Left lobe of liver (tissue), 2 donors: Measurements from ENCODE around the gene MGRN1. TPM values are rescaled to one million over a fixed set of nuclear protein-coding genes. Genes with fewer than 3 reads are reported as not detected.
A peak's percentile ranks its signal among the peaks of the same experiment; 100 is the strongest.

Experiments
- ATAC-seq: fragments of 200-7000 bp; cut with Tn5 transposase; one replicate; pipeline ENCODE4 v1.9.1; 2020; ENCODE audit warnings: mild to moderate bottlenecking, moderate library complexity
- DNase-seq: peaks from one replicate; pipeline ENCODE4 v3.0.0-alpha.2; 2020; ENCODE audit warnings: low spot score
- total RNA-seq: library from RNA; stranded (reverse); gene quantifications from one replicate; pipeline ENCODE4 v1.2.1, GENCODE V29; 2021
- donor health status: DM: no; HTN: no; CAD: no; lungs with moderate emphysema.
- donor health status: DM: no; HTN: yes; CAD: no.

The MGRN1 gene
- total RNA-seq, 1 donor from 2014 or later: 59.5 TPM

DNA sequence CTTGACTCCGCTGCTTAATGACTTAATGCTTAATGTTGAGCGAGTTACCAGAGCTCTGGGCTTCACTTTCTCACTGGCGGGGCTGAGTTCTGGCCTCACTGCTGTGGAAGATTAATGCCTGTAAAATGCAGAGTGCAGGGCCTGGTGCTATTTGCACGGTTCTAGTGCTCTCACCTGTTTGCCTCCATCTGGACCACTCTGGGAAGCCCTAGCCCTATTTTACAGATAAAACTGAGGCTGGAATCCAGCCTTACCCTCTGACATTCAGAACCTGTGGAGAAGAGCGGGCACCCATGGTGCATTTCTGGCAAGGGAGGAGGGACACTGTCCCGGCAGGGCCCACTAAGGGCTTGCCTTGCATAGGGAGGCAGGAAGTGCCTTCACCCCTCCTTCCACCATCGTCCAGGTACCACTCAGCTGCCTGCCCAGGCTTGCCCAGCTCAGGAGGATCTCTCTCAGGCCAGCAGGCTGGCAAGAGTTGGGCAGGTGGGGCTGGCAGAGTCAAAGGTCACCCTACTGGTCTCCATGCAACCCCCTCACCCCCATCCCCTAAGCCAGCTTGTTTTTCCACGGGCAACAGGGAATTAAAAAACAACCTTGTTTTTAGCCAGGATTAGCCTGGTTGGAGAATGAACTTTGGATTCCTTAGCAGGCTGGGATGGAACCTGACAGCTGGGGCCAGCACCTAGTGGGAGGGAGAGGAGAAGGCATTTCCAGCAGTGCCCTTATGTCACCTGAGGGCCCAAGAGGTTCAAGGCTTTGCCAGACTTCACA lies 5.8 kb upstream of the MGRN1 start:
- ATAC-seq (peak; percentile 32), DNase-seq (peak; percentile 62)

DNA sequence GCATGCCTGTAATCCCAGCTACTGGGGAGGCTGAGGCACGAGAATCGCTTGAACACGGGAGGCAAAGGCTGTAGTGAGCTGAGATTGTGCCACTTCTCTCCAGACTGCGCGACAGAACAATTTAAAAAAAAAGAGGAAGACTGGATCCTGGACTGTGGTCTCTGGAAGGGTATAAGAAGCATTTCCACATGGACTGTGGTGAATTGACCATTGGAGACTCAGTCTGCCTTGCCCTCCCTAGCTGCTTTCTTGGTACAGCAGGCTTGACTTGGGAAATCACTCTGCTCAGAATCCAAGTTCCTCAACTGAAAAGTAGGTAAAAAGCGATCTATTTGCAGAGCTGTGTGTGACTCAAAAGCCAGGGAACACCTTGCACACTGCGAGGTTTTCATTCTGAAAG lies 1.0 kb upstream of the MGRN1 start:
- ATAC-seq: no peak

DNA sequence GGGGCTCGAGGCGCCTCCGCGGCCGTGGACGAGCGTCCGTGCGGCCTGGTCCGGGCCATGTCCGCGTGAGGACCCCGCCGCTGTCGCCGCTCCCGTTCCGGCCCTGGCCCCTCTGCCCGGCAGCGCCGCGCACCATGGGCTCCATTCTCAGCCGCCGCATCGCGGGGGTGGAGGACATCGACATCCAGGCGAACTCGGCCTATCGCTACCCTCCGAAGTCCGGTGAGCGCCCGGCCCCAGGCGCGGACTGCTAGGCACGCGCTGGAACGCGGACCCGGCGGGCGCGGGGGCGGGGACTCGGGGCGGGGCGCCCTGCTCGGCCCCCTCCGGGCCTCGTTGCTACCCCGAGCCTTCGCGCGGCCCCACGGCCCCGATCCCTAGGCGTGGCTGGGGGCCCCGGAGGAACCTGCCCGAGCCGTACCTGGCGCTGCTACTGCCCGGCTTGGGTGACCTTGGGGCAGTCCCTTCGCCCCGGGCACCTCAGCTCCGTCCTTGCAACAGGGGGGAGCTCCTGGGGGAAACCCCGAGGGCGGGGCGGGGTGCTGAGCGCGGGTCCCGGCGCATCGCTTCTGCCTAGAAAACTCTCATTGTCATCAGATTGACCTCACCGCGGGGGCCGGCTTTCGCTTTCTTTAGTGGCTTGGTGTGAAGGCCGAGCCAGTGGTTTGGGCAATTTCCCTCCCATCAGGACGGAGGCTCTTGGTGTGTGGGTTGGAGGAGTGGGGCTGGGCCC lies 367 bp downstream of the MGRN1 start:
- peak; percentile 66 for DNase-seq

More for the DNA sequence above, 1.0 kb upstream of the MGRN1 start:
- DNase-seq: no peak

DNA sequence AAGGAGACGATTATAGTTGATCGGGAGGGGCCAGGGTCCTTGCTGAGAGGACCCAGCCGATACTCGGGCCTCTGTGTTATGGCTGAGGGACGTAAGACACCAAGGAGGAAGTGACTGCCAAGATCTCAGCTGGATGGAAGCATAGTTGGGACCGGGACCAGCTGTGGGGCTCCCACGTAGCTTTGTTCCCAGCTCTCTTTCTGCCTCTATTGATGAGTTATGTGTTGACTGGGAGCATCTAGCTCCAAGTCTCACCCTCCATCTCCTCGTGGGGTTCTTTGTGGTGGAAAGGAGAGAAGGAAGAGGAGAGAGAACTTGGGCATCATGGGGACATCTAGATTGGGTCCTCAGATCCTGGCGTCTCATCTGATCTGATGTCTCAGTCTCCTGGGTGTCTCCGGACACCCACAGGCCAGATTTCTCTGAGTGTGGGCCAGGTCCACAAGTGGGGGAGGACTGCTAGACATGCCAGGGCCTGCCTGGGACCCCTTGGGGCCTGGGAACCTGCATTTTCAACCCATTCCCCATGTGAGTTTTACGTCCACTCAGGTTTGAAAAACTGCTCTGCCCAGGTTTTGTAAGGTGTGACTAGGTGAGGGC lies 1.0 kb downstream of the MGRN1 start:
- DNase-seq: no peak

More for the DNA sequence above, 367 bp downstream of the MGRN1 start:
- peak; percentile 23 for ATAC-seq

DNA sequence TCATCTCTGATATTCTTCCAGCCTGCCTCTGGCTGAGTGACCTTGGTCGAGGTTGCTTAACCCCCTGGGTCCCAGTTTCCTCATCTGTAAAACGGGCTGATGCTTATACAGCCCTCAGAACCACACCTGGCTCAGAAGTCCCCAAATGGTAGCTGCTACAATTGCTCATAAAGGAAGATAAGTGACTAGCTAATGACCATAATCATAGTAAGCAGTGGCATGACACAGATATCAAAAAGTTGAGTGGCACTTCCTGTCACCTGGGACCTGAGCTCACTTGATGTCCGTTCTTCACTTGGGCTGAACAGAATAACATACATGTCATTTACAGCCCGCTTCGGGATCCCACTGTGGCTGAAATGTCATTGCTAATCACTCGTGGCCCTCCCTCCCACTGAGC lies 1.8 kb downstream of the MGRN1 start:
- no peak for DNase-seq
- no peak for ATAC-seq

More for the DNA sequence above, 1.0 kb downstream of the MGRN1 start:
- ATAC-seq: no peak

DNA sequence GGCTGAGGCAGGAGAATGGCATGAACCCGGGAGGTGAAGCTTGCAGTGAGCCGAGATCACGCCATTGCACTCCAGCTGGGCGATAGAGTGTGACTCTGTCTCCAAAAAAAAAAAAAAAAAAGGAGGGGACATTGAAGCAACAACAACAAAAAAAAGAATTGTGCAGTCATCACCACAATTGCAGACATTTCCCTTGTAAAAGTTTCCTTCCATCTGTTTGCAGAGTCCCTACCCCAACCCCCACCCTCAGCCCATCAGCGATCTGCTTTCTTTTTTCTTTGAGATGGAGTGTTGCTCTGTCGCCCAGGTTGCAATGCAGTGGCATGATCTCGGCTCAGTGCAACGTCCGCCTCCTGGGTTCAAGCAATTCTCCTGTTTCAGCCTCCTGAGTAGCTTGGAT lies 3.7 kb downstream of the MGRN1 start:
- DNase-seq (no peak), ATAC-seq (no peak)

DNA sequence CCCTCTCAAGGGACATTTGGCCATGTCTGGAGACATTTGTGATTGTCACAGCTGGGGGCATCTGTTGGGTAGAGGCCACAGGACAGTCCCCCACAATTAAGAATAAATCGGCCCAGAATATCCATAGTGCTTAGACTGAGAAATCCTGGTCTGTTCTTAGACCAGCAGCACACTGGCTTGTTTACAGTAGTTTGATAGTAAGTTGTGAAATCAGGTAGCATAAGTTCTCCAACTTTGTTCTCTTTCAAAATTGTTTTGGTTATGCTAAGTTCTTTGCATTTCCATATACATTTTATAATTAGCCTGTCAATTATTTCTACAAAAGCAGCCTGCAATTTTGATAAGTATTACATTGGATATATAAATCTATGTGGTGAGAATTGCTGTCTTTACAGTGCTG lies 6.8 kb downstream of the MGRN1 start:
- no peak for DNase-seq
- ATAC-seq: peak; percentile 77

DNA sequence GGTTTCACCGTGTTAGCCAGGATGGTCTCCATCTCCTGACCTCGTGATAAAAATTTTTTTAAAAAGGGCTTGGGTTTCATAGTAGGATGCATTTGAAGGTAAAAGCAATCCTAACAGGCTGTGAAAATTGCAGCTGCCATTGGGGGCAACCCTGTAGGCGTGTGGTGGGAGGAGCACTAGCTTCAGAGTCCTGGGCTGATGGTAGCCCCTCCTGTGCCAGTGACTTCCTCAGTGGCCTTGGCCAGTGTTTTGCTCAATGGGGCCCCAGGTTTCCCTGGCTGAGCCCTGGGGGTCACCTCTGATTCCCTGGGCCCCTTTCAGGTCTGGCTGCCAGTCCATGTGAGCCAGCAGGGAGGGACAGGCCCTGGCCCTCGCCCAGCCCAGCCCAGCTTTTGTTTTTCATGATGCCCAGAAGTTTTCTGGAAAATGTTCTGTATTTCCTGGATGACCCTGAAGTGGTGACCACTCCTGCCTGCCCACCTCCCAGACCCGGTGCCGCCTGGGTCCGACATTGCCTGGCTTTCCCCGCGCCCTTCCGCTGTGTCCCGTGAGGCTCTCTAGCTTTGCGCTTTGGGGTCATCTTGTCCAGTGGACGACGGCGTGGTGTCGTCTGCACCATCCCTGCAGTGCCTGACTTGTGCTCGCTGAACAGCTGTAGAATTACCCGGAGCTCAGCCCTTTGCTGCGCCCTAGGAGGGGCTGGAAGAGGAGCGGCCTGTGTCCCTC lies 9.4 kb downstream of the MGRN1 start:
- ATAC-seq: no peak
- DNase-seq: no peak

DNA sequence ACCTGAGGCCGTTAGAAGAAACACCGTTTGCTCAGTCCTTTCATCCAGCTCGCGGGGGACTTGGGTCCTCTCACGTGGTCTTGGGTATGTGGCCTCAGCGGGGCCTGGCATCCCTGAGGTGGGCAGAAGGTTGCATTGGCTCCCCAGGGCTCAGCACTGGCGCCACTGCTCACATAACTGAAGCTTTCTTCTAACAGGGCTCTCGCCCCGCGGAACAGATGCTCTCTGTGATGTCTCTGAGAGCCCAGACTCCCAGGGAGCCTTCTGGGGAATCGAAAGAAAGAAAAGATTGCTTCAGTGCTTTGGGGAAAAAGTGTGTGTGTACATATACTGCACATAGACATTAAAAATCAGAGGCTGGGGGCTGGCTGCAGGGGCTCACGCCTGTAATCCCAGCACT lies 10.1 kb downstream of the MGRN1 start:
- no peak for ATAC-seq
- no peak for DNase-seq

DNA sequence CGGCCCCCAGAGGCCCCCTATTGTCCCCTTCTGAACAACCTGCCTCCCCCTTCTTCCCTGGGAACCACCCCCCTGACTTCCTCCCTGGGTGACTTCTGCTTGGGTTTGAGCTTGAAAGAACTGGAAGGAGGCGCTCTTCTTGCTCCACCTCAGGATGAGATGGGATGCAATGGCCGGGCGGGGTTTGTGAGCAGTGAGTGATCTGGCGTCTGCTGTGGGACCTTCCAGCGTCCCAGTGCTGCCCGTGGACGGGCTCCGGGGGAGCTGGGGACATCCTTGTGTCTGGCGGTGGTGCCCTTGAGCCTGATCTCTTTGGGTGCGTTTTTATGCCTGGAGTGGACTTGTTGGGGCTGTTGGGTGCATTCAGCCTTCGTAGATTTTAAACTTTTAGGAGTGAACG lies 11.6 kb downstream of the MGRN1 start:
- no peak for DNase-seq
- no peak for ATAC-seq

DNA sequence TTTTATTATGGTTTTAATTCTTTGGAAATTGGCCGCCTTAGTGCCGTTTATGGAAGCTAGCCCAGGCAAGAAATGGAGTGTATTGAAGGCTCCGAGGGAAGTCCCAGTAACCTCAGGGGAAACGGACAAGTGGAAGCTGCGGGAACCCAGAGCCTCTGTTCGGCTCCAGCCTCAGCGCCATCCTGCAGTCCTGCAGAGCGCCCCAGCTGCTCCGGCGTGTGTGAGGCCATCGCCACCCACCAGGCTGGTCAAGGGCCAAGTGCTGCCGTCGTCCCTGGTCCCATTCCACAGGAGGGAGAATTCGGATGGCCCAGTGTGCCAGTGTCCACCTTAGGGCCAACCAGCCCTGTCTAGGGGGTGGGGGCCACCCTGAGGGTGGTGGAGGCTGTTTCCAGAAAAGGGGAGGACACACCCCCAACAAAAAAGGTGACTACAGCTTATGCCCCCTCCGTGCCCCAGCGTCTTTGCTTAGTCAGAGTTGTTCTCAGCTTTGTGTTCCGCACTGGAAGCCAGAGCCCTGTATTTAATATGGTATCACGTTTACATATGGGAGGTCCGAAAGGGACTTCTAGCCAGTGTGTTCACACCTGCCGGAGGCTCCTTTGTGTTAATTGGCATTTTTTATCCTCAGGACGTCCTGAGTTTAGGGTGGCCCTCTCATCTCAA lies 13.0 kb downstream of the MGRN1 start:
- no peak for ATAC-seq
- no peak for DNase-seq

DNA sequence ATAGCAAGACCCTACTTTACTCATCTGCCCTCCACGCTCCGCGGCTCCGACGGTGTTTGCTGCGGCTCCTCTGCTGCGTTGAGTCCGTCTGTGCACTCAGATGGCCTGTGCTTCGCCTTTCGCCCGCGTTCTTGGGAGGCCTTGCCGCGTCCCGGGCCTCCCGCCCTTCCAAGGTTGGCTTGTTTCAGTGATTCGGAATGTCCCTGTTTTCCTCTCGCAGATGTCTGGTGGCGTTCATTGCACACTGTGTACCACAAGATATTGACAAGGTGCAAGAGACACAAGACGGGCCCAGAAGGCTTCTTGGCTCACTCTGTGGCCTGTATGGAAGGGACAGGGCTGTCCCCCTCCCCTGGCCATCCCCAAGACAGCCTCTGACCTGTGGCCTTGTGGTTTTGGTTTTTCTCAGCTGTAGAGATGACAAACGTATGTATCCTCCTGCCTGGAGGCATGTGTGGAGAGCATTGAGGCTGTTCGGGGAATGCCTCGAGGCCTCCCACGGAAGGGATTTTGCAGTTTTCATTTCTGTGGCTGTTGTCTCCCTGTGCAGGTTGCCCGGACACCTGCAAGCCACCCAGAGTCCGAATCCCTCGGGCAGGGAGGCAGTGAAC lies 15.4 kb downstream of the MGRN1 start:
- ATAC-seq: no peak
- DNase-seq: no peak

DNA sequence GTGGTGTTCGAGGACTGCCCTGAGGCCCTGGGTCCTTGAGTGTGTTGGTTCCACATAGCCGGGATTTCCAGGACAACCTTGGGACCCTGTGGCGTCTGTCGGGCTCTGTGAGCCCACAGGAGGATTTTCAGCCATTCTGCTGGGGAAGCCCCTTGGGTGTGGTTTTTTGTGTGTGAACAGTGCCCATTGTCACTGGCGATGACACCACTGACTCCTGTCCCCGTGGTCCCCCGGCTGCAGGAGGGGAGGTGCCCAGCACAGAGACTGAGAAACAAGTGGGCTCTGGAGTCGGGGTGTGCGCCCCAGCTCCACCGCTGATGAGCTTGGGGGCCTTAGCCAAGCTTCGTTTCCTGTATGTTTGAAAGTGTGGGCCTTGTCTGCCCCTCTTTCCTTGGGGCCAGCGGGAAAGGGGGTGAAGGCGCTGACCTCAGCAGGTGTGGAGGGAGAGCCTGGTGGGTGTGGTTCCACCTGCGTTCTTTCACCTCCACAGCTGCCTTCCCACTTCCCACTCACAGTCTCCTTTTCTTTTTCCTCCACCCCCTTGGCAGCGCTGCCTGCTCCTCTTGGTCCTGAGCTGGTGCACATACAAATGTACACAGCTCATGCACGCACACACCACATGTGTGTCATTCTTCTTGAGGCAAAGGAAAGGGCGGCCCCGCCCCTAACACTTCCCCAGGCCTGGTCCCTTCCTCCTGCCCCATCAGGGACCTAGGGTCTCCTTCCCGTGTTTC lies 16.1 kb downstream of the MGRN1 start:
- peak; percentile 31 for ATAC-seq
- no peak for DNase-seq

DNA sequence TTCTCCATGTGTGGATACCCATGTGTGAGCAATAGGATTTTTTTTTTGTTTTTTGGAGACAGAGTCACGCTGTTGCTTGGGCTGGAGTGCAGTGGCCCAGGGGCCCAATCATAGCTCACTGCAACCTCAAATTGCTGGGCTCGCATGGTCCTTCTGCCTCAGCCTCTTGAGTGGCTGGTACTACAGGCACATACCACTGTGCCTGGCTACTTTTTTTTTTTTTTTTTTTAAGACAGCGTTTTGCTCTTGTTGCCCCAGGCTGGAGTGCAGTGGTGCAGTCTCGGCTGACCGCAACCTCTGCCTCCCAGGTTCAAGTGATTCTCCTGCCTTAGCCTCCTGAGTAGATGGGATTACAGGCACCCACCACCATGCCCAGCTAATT lies 16.7 kb downstream of the MGRN1 start:
- ATAC-seq (no peak), DNase-seq (no peak)

DNA sequence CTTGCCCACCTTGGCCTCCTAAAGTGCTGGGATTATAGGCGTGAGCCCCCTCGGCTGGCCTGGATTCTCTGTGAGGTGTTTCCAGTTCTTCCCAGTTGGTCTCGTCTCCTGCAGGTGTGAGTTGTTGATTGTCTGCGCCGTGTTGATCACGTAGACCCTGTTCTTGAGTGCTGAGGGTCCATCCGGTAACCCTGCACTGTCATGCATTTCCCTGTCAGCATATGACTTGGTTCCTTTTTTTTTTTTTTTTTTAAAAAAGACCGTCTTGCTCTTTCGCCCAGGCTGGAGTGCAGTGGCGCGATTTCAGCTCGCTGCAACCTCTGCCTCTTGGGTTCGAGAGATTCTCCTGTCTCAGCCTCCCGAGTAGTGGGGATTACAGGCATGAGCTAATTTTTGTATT lies 17.3 kb downstream of the MGRN1 start:
- DNase-seq: no peak
- ATAC-seq: no peak

DNA sequence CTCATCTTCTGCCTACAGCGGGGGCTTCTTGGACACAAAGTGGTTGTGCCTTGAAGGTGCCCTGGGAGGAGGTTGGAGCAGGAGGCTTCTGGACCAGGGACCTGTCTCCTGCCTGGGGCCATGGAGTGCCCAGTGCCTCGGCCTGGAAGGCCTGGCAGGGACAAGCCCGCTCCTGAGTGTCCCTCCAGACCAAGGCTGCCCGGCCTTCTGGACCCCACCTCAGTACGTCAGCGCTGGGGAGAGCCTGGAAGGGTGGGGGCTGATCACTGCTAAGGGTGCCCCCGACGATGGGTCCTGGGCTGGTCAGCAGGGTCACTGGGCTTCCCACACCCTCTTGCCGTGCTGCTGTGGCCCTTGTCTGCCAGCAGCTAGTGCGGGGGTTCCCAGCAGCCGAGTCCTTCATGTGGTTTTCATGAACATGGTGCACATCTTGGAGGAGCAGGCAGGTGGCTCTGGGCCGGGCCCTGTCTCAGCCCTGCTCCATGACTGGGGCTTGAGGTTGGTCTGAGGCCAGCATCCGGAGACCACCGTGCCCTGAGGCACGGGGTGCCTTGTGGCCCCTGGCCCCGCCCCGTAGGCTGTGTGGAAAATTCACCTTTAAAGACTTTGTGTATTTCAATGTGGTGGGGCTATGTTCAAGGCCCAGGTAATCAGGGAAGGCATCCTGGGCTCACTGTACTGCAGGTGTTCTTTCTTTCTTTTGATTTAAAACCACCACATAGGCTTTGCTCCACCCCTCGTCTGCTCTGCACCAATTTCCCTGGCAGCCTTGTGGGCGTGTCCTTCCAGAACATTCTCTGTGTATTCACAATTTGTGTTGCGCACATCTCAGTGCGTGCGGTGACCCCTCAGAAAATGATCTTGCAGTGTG lies 22.4 kb downstream of the MGRN1 start:
- DNase-seq: no peak
- no peak for ATAC-seq

DNA sequence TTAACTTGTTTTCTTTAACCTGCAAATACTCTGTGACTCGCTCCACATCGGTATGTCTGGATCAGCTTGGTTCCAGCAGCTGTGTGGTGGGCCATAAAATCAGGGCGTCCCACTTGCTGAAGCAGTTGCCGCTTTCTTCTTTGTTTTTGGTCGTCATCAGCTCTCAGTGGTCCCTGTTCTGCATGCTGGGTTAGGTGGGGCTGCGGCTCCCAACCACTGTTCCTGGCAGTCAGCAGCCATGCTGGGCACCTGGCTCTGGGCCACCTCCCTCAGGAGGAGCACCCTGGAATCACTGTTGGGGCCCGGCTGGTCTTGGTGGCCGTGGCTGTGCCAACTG lies 23.0 kb downstream of the MGRN1 start:
- DNase-seq (no peak), ATAC-seq (no peak)

DNA sequence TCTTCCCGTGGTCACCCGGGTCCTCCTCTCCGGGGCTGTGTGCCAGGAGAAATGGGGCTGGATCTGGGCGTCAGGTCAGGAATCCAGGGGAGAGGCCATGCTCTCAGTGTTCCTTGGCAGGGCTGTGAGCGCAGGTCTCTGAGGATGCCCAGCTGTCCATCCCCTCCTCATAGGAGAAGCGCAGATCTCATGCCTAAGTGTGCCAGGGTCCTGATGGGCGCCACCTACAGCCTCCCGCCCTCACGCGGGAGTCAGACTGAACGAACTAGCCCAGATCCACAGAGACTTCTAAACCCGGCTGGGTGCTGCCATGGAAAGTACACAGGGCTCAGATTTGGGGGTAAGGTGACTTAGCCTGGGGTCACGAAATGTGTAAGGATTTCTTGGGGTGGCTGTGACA lies 24.3 kb downstream of the MGRN1 start:
- ATAC-seq: no peak
- DNase-seq: no peak
